ENCODE results near the gene POLR3K.
A peak's percentile ranks its signal among the peaks of the same experiment; 100 is the strongest.

POLR3K gene

GRCh38 chr16:78444-79150 lies 25.2 kb upstream of the POLR3K start:
- DNase-seq: no peak

- peak; percentile 36 for DNase-seq
Observed at GRCh38 chr16:77807-78443, 24.5 kb upstream of the POLR3K start, which contains the start of gene MPG. MPG (plus strand) TSS chr16:78225; CDS start chr16:78310, 85 bp downstream.

- no peak for DNase-seq
Observed at GRCh38 chr16:77273-77806, 23.9 kb upstream of the POLR3K start.

GRCh38 chr16:76535-77272 lies 23.3 kb upstream of the POLR3K start:
- DNase-seq: no peak

- DNase-seq: no peak
Observed at GRCh38 chr16:75580-76501, 22.4 kb upstream of the POLR3K start.

GRCh38 chr16:74747-75334 lies 21.4 kb upstream of the POLR3K start:
- no peak for DNase-seq

- DNase-seq: no peak
Observed at GRCh38 chr16:74051-74746, 20.8 kb upstream of the POLR3K start.

GRCh38 chr16:72561-73548 lies 19.4 kb upstream of the POLR3K start, which contains the start of gene RHBDF1:
RHBDF1 (minus strand) TSS chr16:72631; CDS start chr16:65015, 7,616 bp downstream.
- DNase-seq: no peak

- DNase-seq: no peak
Observed at GRCh38 chr16:71540-72401, 18.4 kb upstream of the POLR3K start.

GRCh38 chr16:71210-71539 lies 17.8 kb upstream of the POLR3K start:
- DNase-seq: no peak

GRCh38 chr16:69181-69580 lies 15.8 kb upstream of the POLR3K start:
- DNase-seq: no peak

- DNase-seq: no peak
Observed at GRCh38 chr16:67884-68789, 14.7 kb upstream of the POLR3K start.

GRCh38 chr16:67183-67791 lies 13.9 kb upstream of the POLR3K start:
- no peak for DNase-seq

GRCh38 chr16:66309-67182 lies 13.1 kb upstream of the POLR3K start:
- DNase-seq: no peak

GRCh38 chr16:65745-66144 lies 12.3 kb upstream of the POLR3K start:
- no peak for DNase-seq

- DNase-seq: no peak
Observed at GRCh38 chr16:64914-65255, 11.5 kb upstream of the POLR3K start.
